Tibial nerve (tissue), 4 donors: ENCODE data around the gene CYTH1.

Source experiments
- CTCF ChIP-seq, 5 experiments: fragments of 200-600 bp in 3 of 5; fragments of 450-650 bp in 2 of 5; sonication (generic) in 3 of 5; IDR thresholded peaks; one replicate each; pipeline ENCODE4 v1.5.1; 2016 to 2019; ENCODE audit warnings: antibody characterized with exemption in 5 of 5, mild to moderate bottlenecking in 3 of 5, moderate library complexity in 2 of 5
- EP300 ChIP-seq, 2 donors: sonication (generic); formaldehyde crosslinking; IDR thresholded peaks; one replicate each; pipeline ENCODE4 v1.6.1; 2017; ENCODE audit warnings: antibody characterized with exemption in 2 of 2, mild to moderate bottlenecking in 1 of 2
- POLR2A ChIP-seq, 2 donors: fragments of 450-650 bp; IDR thresholded peaks; one replicate each; pipeline ENCODE4 v1.6.1; 2017; ENCODE audit warnings: antibody characterized with exemption in 2 of 2, mild to moderate bottlenecking in 2 of 2, moderate library complexity in 2 of 2

GRCh38 chr17:78658281-78658785, 123.7 kb downstream of the CYTH1 start:
- TF ChIP-seq CTCF (IDR thresholded peaks at IDR 0.05) (no peak), POLR2A (IDR thresholded peaks at IDR 0.05) (no peak), EP300 (IDR thresholded peaks at IDR 0.05) (no peak)
